Measurements from ENCODE around the gene PFDN2. TPM values are rescaled to one million over a fixed set of nuclear protein-coding genes. Genes with fewer than 3 reads are reported as not detected.

The PFDN2 gene
- total and polyA plus RNA-seq, 2 of the 8 experiments (the other 6 are each of a cell fraction or from before 2014, with no cell fraction given) = 66.2 to 71.2 TPM

- H3K4me2 ChIP-seq (ENCODE audit: insufficient read depth in 1 of 2, low read depth in 2 of 2, low read length in 2 of 2) = no peak overlapping the region
- H3K4ac ChIP-seq (replicated peaks; ENCODE audit: insufficient read length, low read depth, low read length) = no peak overlapping the region
- no peaks in the 10 kb centered on the region for H4K20me1 ChIP-seq (replicated peaks in 1 of 2; ENCODE audit: control insufficient read depth in 1 of 2, insufficient read depth in 2 of 2, low read length in 2 of 2)
- no peak overlapping the region for H4K5ac ChIP-seq (ENCODE audit: insufficient read length, low read depth, low read length)
- no peak overlapping the region for H3K27ac ChIP-seq (ENCODE audit: low read depth, low read length)
- no peak overlapping the region for H4K91ac ChIP-seq (replicated peaks; ENCODE audit: insufficient read length, low read length)
- no peak overlapping the region for H2BK120ac ChIP-seq (replicated peaks; ENCODE audit: low read depth, low read length)
- DNase-seq (ENCODE audit: low read depth in 1 of 2, low spot score in 2 of 2) (no peak), FAIRE-seq (no peak)
- POLR2A ChIA-PET (ENCODE audit: partially characterized antibody) = interaction anchor here (0.9 to 4.6 kb wide), 3 partner anchors 11 to 18 kb away, joined by 3 to 28 read pairs (median 4); partner anchors contain the start of genes ARHGAP30 and USF1
- no peak overlapping the region for H3K56ac ChIP-seq (replicated peaks; ENCODE audit: insufficient read length, low read depth, low read length)
- no peak overlapping the region; the same call in 1 of the 2 replicates for H4K8ac ChIP-seq (ENCODE audit: extremely low read depth, insufficient read depth, low read length)
- H3K23ac ChIP-seq (ENCODE audit: insufficient read length) = no peak overlapping the region
- no peaks in the 10 kb centered on the region for H3K27me3 ChIP-seq (replicated peaks in 1 of 4; ENCODE audit: control insufficient read depth in 3 of 4, extremely low read depth in 1 of 4, insufficient read depth in 3 of 4, low read length in 3 of 4)
- H3K4me1 ChIP-seq (replicated peaks in 1 of 4; ENCODE audit: control insufficient read depth in 3 of 4, insufficient read depth in 4 of 4, low read length in 3 of 4) = no peaks in the 10 kb centered on the region
- 91% methylated on average over 5 of the region's 6 CpGs; no CpG with 5 or more reads in 1 of the 2 experiments for WGBS, 2 experiments (ENCODE audit: extremely low coverage in 1 of 2, insufficient coverage in 1 of 2, insufficient read length in 1 of 2, insufficient replicate concordance in 2 of 2, low coverage in 1 of 2, low lambda C conversion rate in 2 of 2, missing lambda C conversion rate in 1 of 2)
- no peak overlapping the region for H3K4me3 ChIP-seq (ENCODE audit: extremely low read depth in 1 of 4, insufficient read depth in 2 of 4, low read depth in 3 of 4, low read length in 4 of 4)
- CTCF ChIA-PET (ENCODE audit: partially characterized antibody) = interaction anchor here (0.6 to 3.9 kb wide), 5 partner anchors 9 to 125 kb away, joined by 3 to 29 read pairs (median 4); partner anchors contain the start of genes ARHGAP30 and USF1
- no peak overlapping the region for H2BK20ac ChIP-seq (ENCODE audit: low read length)
- no peak overlapping the region for H3K14ac ChIP-seq (ENCODE audit: insufficient read length)
- H2AK5ac ChIP-seq (ENCODE audit: low read depth, low read length) = no peak overlapping the region
- H3K9ac ChIP-seq (replicated peaks in 1 of 4; ENCODE audit: extremely low read depth in 1 of 4, low read depth in 3 of 4, low read length in 3 of 4) = no peak overlapping the region
- no peaks in the 10 kb centered on the region for H3K36me3 ChIP-seq (ENCODE audit: control insufficient read depth in 2 of 4, insufficient read depth in 4 of 4, low read length in 3 of 4)
- no peaks in the 10 kb centered on the region for H3K9me3 ChIP-seq (ENCODE audit: insufficient read depth in 2 of 2, low read depth in 1 of 2, low read length in 1 of 2)
- no peak overlapping the region for H2BK5ac ChIP-seq (ENCODE audit: low read depth, low read length)
- H2AFZ ChIP-seq (ENCODE audit: low read length) = no peak overlapping the region
- H3K23me2 ChIP-seq (ENCODE audit: low read depth, low read length) = no peaks in the 10 kb centered on the region
- H2BK15ac ChIP-seq (ENCODE audit: low read length) = no peak overlapping the region
- no peak overlapping the region; the same call in 1 of the 2 replicates for H3K18ac ChIP-seq (ENCODE audit: extremely low read depth, low read length)
- no peaks in the 10 kb centered on the region for H3K79me2 ChIP-seq (ENCODE audit: control insufficient read depth in 1 of 2, insufficient read depth in 2 of 2, low read length in 2 of 2)
- H3K79me1 ChIP-seq (ENCODE audit: low read depth, low read length) = no peaks in the 10 kb centered on the region
- H2BK12ac ChIP-seq (ENCODE audit: low read depth, low read length) = no peak overlapping the region
- TF ChIP-seq FOSL1 (IDR thresholded peaks at IDR 0.05; ENCODE audit: insufficient read depth, low read depth, low read length) (no peak), CEBPB (IDR thresholded peaks at IDR 0.05; ENCODE audit: low read depth, low read length) (no peak), CHD1 (IDR thresholded peaks at IDR 0.05; ENCODE audit: low read depth, low read length) (no peak), RXRA (IDR thresholded peaks at IDR 0.05; ENCODE audit: insufficient read depth, low read depth, low read length) (no peak), TAF1 (IDR thresholded peaks at IDR 0.05; ENCODE audit: low read depth, low read length) (no peak), RBBP5 (IDR thresholded peaks at IDR 0.05; ENCODE audit: borderline replicate concordance, low read depth, low read length) (no peak), GABPA (IDR thresholded peaks at IDR 0.05; ENCODE audit: borderline replicate concordance, insufficient read depth, low read length) (no peak), GTF2F1 (IDR thresholded peaks at IDR 0.05; ENCODE audit: borderline replicate concordance, low read depth, low read length) (no peak), SUZ12 (IDR thresholded peaks at IDR 0.05; ENCODE audit: low read length) (no peak), JUN (IDR thresholded peaks at IDR 0.05; ENCODE audit: low read depth, low read length) (no peak), TAF7 (optimal IDR thresholded peaks at IDR 0.05; ENCODE audit: borderline replicate concordance, low read depth, low read length) (no peak), SP4 (IDR thresholded peaks at IDR 0.05; ENCODE audit: low read length) (no peak)
- TF ChIP-seq, protein P1, sequence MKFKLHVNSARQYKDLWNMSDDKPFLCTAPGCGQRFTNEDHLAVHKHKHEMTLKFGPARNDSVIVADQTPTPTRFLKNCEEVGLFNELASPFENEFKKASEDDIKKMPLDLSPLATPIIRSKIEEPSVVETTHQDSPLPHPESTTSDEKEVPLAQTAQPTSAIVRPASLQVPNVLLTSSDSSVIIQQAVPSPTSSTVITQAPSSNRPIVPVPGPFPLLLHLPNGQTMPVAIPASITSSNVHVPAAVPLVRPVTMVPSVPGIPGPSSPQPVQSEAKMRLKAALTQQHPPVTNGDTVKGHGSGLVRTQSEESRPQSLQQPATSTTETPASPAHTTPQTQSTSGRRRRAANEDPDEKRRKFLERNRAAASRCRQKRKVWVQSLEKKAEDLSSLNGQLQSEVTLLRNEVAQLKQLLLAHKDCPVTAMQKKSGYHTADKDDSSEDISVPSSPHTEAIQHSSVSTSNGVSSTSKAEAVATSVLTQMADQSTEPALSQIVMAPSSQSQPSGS (IDR thresholded peaks at IDR 0.05; ENCODE audit: low read length) = no peak
Measured at GRCh38 chr1:161059293-161059692, 58.5 kb downstream of the PFDN2 start.

Data from H1 (cell line).